Measurements from ENCODE around the gene CHMP1A.
"Not testable (repeated sequence)": the region's sequence is repeated elsewhere in the genome, so short reads cannot be mapped to it uniquely, and the experiment has no call there.

Gene CHMP1A

DNA sequence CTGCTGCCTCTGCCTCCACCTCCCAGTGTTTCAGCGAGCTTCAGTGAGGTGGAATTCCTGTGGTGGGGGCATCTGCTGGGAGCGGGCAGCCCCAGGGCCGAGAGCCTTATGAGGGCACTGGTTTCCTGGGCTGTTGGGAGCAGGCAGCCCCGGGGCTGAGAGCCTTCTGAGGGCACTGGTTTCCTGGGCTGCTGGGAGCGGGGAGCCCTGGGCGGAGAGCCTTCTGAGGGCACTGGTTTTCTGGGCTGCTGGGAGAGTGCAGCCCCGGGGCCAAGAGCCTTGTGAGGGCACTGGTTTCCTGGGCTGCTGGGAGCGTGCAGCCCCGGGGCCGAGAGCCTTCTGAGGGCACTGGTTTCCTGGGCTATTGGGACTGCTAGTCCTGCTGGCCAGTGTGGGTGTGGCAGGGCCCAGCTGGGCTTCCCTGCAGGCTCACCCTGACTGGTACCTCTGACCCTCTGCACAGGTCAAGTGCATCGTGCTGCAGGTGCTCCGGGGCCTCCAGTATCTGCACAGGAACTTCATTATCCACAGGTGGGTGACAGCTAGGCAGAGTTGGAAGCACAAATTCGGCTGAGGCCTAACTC, 34.6 kb upstream of the CHMP1A start:
- no peak for DNase-seq (ENCODE audit: low read depth)

- DNase-seq (ENCODE audit: low read depth), result no peak
These were observed 33.9 kb upstream of the CHMP1A start for GRCh38 chr16:89691231-89691985.

DNA sequence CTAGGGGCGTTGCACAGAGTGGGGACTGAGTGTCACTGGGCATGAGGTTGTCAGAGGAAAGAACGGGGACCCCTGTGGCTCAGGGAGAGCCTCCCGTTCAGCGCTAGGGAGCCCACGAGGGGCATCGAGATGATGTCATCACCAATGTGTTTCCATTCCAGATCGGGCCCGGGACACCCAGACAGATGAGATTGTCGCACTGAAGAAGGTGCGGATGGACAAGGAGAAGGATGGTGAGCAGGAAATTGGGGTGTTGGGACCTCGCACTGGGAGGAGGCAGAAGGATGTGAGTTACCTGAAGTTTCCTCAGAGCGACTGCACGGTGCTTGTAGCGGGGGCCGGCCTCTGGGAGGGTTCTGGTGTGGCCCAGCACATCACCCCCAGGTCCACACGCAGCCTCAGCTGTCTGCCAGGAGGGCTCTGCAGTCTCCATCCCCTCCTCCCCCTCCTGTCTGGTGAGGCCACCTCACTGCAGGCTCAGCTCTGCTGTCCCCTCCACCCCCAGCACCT, 32.9 kb upstream of the CHMP1A start:
- DNase-seq (ENCODE audit: low read depth), result no peak

GRCh38 chr16:89689621-89690020, 32.1 kb upstream of the CHMP1A start:
- DNase-seq (ENCODE audit: low read depth), result not testable (repeated sequence)

- no peak for DNase-seq (ENCODE audit: low read depth)
These were observed 31.6 kb upstream of the CHMP1A start for GRCh38 chr16:89689142-89689541.

DNA sequence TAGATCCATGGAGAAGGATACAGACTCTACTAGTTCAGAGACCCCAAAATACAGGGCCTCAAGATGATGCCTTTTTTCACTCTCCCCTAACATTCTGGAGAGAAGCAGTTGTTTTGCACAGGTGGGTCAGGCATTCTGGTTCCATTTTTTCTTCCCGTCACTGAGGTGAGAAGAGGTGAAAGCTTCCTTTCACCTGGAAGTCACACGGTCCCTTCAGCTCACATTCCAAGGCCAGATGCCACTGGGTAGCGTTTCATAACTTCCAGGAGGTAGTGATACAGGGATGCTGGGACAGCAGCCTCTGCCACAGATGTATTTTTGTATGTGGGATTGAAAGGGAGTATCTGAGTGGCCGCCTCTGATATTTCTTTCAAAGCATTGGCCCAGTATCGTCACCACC, 30.9 kb upstream of the CHMP1A start:
- DNase-seq (ENCODE audit: low read depth), result no peak

- DNase-seq (ENCODE audit: low read depth), result no peak
These were observed 29.8 kb upstream of the CHMP1A start for GRCh38 chr16:89687092-89687940.

DNA sequence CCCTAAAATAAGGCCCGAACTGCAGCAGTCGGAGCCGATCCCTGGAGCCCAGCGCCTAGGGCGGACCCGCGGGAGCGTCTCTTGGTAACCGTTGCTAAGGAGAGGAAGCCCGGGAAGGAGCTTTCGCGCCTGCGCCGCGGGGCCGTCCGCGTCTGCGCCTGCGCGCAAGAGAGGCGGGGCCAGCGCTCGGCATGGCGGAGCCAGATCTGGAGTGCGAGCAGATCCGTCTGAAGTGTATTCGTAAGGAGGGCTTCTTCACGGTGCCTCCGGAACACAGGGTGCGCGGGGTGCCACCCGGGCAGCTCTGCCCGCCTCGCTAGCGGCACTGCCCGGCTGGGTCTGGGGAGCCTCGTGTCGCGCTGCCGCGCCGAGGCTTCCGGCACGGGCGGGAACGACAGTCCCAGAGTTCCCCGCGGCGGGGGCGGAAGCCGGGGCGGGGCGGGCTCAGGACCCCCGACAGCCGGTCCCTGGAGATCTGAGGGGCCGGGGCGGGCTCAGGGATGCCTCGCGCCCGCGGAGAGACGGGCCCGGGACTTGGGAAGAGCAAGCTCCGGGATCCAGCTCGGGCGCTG, 29.1 kb upstream of the CHMP1A start, which contains the start of gene CDK10:
TSS of gene CDK10 (plus strand) at position 170 of the 572 bp plus-strand sequence. CDS start at position 192, 22 bp downstream.
- peak; percentile 86 for DNase-seq (ENCODE audit: low read depth)

GRCh38 chr16:89685916-89686315, 28.4 kb upstream of the CHMP1A start:
- DNase-seq (ENCODE audit: low read depth), result no peak

DNA sequence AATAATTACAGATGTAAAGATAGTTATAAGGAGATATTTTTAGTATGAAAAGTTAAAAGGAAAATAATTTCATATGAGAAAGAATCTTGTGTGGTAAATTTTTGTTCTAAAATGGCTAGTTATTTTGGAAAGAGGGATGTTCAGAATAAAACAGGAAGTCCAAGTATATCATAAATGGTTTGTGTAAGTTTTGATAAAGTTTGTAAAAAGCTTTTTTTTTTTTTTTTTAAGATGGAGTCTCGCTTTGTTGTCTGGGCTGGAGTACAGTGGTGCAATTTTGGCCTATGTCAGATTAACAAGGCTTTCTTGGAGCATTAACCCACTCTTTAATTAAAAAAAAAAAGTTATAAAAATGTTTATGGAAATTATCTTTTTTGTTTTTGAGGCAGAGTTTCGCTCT, 20.8 kb upstream of the CHMP1A start:
- no peak for DNase-seq (ENCODE audit: low read depth)

DNA sequence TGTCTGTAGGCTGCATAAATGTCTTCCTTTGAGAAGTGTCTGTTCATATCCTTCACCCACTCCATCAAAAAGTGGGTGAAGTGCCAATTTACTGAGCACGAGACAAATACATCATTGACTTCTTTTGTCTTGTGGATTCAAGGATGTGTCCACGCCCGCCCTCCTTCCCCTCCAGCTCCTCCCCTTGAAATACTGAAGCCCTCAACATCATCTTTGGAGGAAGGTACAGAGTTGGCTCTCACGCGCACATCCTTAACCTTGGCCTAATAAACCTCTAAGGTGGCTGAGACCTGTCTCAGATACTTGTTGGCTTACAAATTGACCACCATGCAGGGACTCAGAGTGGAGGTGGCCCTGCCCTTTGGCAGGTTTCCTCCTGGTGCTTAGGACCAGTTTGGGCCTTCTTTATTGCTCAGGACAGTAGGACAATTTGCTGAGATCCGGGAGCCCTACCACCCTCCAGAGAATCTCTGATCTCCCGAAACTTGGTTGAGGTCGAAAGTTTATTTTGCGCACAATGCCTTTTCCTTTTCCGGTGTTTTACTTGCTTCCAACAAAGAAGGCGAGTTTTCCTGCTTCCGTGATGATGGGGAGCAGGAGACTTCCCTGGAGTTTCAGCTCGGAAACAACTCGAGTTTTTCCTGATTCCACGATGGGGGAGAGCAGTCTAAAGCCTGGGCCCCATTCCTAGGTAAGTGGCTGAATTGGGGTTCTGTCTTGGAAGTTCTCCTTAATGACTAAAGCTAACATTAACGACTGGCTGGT, 14.9 kb upstream of the CHMP1A start:
- DNase-seq (ENCODE audit: low read depth), result no peak

GRCh38 chr16:89671565-89671964, 14.1 kb upstream of the CHMP1A start:
- not testable (repeated sequence) for DNase-seq (ENCODE audit: low read depth)

DNA sequence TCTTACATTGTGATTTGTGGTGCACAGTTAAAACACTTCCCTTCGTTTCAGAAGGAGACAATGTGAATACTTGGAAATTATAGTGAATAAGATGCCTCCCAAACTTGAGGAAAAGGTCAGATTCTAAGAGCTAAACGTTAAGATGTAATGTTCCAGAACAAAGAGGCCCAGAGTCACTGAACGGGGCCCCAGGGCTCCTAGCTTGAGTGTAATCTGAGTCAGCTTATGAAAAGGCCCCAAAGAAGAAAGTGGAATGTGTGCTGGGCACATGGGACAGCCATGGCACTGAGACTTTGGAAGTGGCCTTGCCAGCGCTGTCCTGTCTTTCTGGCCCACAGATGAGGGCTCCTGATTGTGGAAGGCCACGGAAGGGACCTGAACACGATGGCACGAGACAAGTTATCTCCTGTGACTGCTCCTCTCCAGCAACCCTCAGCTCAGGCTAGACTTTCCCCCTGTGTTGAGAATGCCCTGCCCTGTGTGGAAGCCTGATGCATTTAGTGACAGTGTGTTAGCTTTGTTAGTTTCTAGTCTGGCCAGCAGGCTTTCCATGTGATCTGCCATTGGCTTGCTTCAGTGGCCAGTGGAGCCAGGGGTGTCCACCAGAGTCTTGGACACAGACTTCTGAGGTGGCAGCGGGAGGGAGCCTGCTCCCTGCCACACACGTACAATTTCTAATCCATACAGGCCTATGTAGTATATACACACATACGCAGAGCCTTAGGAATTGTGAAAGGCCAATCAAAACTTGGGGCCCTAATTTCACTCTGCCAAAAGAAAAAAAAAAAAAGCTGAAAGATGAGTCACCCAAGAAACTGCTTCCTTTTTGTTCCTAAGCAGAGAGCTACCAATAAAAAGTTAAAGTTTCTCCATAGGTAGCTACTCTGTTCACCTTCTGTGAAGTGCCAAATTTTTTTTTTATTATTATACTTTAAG, 13.3 kb upstream of the CHMP1A start:
- DNase-seq (ENCODE audit: low read depth), result no peak

DNA sequence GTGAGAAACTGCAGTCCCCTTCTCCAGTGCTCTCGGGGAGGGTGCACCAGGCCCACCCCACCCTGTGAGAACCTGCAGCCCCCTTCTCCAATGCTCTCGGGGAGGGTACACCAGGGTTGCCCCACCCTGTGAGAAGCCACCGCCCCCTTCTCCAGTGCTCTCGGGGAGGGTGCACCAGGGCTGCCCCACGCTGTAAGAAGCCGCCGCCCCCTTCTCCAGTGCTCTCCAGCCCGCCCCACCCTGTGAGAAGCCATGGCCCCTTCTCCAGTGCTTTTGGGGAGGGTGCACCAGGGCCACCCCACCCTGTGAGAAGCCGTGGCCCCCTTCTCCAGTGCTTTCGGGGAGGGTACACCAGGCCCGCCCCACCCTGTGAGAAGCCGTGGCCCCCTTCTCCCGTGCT, 12.2 kb upstream of the CHMP1A start:
- no peak for DNase-seq (ENCODE audit: low read depth)

DNA sequence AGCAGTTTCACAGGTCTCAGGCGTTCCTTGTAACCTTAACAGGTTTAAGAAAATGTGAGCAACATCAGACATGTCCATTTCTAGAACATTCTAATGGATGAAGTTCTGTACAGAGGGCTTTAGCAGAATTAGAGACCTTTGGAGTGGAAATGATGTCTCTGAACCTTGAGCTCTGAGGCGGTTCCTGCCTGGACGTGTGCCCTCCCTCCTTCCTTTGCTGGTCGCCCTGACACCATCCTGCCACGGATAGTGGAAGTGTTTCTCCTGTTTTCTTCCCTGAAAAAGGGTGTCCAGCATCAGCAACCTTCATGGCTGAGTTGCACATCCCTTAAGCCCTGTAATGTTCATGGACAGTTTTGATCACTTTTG, 11.3 kb upstream of the CHMP1A start:
- no peak for DNase-seq (ENCODE audit: low read depth)

DNA sequence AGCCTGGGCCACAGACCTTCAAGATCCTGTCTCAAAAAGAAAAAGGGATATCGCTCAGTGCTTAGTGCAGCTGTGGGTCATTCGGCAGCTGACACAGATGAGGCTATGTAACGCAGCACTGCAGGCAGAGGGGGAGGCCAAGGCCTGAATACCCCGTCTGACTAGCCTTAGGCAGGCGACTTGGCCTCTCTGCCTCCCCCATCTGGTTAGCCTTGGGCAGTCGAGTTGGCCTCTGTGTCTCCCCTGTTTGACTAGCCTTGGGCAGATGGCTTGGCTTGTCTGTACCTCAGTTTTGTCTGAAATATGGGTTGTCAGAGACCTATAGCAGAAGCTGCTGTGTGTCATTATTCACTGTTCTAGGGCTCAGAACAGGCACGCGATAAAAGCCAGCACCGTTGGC, 10.1 kb upstream of the CHMP1A start:
- no peak for DNase-seq (ENCODE audit: low read depth)

DNA sequence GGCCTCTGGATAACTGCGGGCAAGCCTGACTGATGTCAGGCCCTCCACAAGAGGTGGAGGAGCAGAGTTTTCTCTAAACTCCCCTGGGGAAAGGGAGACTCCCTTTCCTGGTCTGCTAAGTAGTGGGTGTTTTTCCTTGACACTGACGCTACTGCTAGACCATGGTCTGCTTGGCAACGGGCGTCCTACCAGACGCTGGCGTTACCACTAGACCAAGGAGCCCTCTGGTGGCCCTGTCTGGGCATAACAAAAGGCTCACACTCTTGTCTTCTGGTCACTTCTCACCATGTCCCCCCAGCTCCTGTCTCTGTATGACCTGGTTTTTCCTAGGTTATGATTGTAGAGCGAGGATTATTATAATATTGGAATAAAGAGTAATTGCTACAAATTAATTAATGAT, 9.5 kb upstream of the CHMP1A start:
- not testable (repeated sequence) for DNase-seq (ENCODE audit: low read depth)

DNA sequence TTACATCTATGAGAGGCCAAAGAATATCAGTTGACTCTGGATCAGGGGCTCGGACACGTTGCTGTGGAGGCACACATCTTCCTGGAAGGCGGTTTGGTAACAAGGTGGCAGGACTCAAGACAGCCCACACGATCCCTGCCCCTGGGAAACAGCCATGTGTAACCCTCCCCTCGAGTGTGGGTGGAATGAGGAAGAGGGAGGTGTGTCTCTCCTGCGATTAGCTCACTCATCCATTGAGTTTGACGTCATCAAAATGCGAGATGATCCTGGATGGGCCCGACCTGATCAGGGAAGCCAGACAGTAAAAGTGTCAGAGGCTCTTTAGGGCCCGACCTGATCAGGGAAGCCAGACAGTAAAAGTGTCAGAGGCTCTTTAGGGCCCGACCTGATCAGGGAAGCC, 6.7 kb upstream of the CHMP1A start:
- DNase-seq (ENCODE audit: low read depth), result not testable (repeated sequence)

GRCh38 chr16:89661215-89661614, 3.7 kb upstream of the CHMP1A start:
- no peak for DNase-seq (ENCODE audit: low read depth)

DNA sequence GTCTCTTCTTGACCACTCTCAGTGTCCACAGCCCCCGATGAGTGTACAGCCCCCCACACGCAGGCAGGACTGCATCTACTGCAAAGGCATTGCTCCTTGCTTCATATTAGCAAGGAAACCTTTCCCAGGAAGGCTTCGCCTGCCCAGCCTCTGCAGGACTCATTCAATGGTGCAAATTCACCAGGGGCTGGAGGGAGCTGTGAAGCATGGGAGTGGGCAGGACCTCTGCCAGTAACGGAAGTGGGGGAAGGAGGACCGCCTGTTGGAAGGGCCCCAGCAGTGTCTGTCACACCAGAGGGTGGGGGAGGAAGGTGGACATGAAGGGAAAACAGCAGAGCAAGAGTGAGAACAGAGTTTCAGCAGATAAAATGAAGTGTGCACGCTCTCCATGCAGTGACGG, 2.6 kb upstream of the CHMP1A start:
- DNase-seq (ENCODE audit: low read depth), result no peak

All from stimulated activated CD8-positive, alpha-beta memory T cell treated with anti-CD3 and anti-CD28 coated beads, Interleukin-7, amount 100 ng/mL, for 24 hours (primary cell).